SKM-1 treated with dmso at 0.1 percent for 144 hours (cell line): ENCODE results near the gene SMOC1.
"Not testable (repeated sequence)": the region's sequence is repeated elsewhere in the genome, so short reads cannot be mapped to it uniquely, and the experiment has no call there.

ENCODE experiments used
- DNase-seq: peaks from one replicate; lab custom pipeline; 2025; ENCODE audit not compliant: unreplicated experiment; lab: John Stamatoyannopoulos, UW

SMOC1 gene

GRCh38 chr14:69896972-69897371, 17.8 kb downstream of the SMOC1 start:
- no peak for DNase-seq

DNA sequence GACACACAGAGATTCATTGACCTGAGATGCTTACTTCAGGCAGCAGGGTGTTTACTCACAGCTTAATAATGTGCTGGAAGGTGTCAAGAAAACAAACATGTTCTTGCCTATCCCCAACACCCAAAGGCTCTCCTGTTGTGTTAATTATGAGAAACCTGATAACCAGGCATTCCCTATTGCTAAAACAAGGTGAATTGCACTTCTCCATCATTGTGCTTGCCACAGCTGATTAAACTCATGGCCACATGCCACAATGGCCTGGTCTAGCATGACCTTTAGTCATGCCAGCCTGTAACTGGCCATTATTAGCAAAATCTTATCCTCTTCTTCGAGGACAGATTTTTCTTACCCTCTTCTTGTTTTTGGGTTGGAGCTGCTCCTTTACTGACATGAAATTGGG, 21.4 kb downstream of the SMOC1 start:
- DNase-seq: no peak

GRCh38 chr14:69901113-69901951, 22.1 kb downstream of the SMOC1 start:
- DNase-seq: no peak

DNA sequence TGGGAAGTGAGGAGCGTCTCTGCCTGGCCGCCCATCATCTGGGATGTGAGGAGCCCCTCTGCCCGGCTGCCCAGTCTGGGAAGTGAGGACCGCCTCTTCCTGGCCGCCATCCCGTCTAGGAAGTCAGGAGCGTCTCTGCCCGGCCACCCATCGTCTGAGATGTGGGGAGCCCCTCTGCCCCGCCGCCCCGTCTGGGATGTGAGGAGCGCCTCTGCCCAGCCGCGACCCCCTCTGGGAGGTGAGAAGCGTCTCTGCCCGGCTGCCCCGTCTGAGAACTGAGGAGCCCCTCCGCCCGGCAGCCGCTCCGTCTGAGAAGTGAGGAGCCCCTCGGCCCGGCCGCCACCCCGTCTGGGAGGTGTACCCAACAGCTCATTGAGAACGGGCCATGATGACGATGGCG, 23.8 kb downstream of the SMOC1 start:
- not testable (repeated sequence) for DNase-seq

DNA sequence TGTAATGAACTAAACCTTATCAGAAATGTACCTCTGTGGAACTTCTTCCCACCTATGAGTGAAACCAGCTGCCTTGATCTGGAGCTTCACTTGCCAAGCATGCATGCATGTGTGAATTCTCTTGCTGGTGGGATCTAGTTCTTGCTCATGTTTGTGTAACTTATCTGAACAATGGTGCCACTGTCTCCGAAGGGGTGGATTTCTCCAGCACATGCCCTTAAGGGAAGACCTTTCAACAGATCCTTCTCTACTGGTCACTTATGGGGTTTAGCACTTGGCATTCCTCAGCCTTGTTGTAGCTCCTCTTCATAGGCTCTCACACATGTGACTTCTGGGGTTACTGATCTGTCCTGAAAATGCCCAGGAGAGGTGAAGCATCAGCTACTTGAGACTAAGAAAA, 25.0 kb downstream of the SMOC1 start:
- no peak for DNase-seq

DNA sequence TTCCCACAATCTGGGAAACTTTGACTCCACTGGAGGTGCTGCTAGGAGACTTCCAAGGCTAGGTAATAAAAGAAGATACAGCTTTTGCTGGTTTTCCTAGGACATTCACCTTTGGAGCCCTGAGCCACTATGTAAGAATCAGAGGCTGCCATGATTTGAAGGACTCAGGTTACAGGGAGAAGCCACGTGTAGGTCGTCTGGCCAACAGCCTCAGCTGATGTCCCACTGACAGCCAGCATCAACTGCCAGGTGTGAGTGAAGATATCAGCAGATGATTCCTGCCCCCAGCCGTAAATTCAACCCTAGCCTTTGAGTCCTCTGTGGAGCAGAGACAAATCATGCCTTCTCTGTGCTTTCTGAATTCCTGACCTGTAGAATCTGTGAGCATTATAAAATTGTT, 27.0 kb downstream of the SMOC1 start:
- no peak for DNase-seq

DNA sequence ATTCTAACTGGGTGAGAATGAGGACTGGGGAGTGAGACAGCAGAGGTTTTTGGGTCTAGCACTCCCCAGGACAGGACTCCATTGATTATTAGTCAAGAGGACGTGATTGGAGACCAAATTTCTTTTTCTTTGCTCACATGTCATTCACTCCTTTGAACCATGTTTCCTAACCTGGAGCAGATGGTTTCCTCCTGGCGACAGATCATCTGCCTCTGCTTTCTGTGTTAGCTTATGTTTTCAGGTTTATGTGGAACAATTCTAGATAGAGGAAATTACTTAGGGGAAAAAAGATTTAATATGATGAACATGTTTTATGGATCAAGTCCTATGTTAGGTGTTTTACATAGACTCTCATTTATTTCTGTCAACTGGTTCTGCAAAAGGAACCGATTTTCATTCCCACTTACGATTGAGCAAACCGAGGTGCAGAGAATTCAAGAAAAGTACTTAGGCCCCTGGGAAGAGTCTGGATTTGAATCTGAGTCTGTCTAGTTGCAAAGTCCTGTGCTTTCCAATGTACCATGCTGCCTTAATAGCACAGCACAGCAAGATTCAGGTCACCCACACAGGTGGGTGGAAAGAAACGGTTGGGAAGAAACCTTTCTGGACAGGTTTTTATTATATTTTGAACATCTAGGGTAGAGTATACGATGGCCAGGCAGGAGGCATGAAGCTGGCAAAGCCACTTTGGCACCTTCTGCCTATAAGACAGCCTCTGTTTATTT, 30.8 kb downstream of the SMOC1 start:
- no peak for DNase-seq

DNA sequence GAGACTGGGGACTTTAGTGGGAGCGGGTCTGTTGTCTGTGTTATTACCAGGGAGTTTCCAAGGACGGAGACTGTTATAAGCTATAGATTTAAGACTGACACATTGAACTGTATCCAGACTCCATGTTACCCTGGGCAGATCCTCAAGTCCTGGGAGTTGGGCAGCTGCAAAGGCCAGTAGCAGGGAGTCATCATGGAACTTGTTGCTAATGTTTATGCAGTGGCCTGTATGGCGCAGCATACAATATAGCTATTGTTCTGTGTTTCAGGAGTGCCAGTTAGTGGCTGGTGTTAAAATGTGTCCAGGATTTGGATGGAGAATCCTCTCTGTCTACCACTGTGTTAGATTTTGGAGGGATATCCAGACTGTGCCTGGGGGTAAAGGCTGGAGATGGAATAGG, 31.7 kb downstream of the SMOC1 start:
- no peak for DNase-seq

GRCh38 chr14:69913686-69914085, 34.5 kb downstream of the SMOC1 start:
- no peak for DNase-seq

- no peak for DNase-seq
These were observed 37.2 kb downstream of the SMOC1 start for GRCh38 chr14:69916396-69916795.

GRCh38 chr14:69917287-69917686, 38.1 kb downstream of the SMOC1 start:
- DNase-seq: no peak

- no peak for DNase-seq
These were observed 40.6 kb downstream of the SMOC1 start for GRCh38 chr14:69919815-69920214.

GRCh38 chr14:69921052-69921451, 41.8 kb downstream of the SMOC1 start:
- no peak for DNase-seq

DNA sequence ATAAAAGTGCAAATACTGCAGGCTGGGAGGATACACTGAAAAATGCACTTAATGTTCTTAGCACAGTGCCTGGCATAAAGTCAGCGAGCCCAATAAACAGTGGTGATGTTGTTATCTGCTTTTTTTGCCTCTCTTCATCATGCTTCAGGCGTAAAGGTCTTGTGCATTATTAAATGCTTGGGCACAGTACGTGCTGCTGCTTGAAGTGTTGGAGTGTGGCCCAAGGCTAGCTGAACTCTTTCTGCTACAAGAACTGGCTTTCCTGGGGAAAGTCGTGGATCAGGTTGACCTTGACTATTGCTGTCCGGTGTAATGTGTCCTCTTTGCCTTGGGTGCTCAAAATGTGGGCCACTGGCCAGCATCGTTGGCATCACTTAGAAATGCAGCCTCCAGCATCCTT, 43.0 kb downstream of the SMOC1 start:
- no peak for DNase-seq

DNA sequence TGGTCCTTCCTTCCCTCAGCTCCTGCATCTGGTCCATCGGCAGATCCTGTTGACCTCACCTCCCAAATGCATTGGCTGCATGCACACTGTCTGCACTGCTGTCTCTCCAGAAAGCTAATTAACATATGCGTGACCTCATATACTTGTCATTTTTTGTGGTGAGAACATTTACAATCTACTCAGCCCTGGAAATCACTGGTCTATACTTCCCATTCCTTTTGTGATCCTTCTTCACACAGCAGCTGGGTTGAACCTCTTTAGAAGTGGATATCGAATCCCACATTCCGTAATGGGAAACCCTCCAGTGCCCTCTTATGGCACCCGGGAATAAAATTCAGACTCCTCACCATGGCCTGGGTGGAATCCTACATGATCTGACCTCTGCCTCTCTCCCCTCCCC, 45.0 kb downstream of the SMOC1 start:
- DNase-seq: no peak

DNA sequence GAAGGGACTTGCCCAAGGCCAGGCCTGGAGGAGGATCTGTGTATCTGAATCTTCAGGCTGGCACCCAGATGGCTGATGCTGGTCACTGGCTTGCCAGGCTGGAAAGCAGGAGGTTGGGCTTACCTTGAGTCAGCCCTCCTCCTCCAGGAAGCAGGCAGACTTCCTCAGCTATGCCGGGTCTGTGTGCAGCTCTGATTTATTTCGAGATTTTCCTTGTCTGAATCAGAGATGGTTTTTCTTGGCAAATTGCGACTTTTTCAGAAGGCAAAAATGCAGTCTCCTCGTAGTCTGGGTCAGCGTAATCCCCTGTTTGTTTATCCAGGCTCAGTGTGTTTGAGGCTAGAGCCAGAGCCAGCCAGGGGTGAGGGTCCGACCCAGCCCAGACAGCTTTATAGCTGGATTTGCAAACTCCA, 48.9 kb downstream of the SMOC1 start:
- DNase-seq: no peak

GRCh38 chr14:69930780-69931379, 51.7 kb downstream of the SMOC1 start:
- no peak for DNase-seq

DNA sequence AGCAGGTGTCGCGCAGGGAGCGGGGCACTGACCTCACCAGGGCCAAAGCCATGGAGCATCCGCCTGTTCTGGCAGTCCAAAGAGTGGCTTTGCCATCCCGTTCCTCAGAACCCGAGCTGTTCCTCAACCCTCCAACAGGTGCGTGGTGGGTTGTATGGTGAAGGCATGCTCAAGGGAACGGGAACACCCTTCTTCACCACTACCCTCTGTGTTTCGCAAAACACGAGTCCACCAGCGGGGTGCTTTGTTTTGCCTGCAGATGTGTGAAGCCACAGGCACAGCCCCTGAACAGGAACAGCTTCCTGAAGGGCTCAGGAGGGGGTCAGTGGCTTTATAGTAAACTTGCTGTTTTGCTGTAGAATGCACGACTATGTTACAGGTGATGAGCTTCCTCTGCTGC, 52.7 kb downstream of the SMOC1 start:
- DNase-seq: no peak

- no peak for DNase-seq
These were observed 53.2 kb downstream of the SMOC1 start for GRCh38 chr14:69932391-69932790.

DNA sequence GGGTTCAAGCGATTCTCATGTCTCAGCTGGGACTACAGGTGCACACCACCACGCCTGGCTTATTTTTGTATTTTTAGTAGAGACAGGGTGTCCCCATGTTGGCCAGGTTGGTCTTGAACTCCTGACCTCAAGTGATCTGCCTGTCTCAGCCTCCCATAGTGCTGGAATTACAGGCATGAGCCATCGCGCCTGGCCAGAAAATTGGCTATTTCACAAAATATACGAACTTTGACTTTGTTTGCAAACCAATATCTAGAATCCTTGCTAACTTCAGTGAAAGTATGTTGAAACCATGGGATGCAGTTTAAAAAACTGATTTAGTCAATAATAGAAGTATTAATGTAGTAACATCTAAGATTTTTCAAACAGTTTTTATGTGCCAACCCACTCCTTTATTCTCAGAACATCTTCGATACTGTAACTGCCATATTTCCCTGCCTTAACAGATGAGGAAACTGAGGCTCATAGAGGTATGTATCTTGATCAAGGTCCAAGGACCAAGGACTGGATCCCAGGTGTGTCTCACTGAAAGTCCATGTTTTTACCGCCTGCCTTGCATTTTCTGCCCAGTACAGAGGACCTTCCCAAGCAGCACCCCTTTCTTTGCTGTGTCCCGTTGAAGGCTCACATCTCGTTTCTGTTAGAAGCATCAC, 54.5 kb downstream of the SMOC1 start:
- no peak for DNase-seq

DNA sequence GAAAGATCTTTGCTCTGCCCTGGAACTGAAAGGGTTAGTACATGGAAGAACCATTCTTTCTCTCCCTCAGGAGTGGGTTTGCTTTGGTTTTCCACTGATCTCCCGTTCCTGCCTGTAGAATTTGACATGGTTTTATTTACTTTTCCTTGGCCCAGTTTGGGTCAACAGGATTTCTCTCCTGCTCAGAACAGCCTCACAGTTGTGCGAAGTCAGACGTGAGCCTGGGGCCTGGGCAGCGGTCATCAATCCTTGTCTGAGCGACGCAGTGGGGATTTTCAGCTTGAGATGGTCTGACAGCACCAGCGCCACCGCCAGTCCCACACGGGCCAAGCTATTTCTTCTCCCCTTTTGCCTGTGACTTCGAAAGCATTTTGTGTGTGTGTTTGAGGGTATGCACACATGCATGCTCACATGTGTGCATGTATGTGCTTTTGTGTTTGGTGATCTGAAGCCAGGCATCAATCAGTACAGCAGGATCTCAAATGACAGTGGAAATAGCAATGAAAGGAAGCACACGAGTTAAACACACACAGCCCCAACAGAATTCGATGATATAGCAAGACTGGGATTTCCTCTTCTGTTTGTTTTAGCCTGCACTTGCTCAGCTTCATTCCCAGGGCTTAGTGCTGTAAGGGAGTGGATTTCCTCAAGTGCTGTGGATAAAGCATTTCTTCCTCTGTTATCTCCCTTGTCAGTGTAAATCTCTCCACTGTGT, 58.3 kb downstream of the SMOC1 start:
- no peak for DNase-seq
